Spleen (tissue), 7 donors: ENCODE measurements around the gene TRPV2.

ENCODE experiments used
- POLR2A ChIP-seq, 3 donors: fragments of 450-650 bp; IDR thresholded peaks; one replicate each; pipeline ENCODE4 v1.5.1; 2017; ENCODE audit warnings: antibody characterized with exemption in 3 of 3, mild to moderate bottlenecking in 1 of 3
- TF ChIP-seq, protein P1 (sequence below), 11 experiments: fragments of 200-600 bp in 7 of 11; fragments of 450-650 bp in 4 of 11; sonication (generic) in 4 of 11; IDR thresholded peaks in 8 of 11; conservative IDR thresholded peaks in 3 of 11; 1 replicate in 7 of 11; 2 replicates in 4 of 11; pipeline versions ENCODE4 v1.4.0 to v1.8.0; 2016 to 2021; ENCODE audit warnings: antibody characterized with exemption in 11 of 11, inconsistent platforms in 4 of 11, mild to moderate bottlenecking in 1 of 11
- donor health status: DM: no; HTN: no; CAD: no; lungs with moderate emphysema.
- donor health status: DM: no; HTN: no; CAD: no.
- donor health status: DM: no; HTN: no; CAD: no.

DNA sequence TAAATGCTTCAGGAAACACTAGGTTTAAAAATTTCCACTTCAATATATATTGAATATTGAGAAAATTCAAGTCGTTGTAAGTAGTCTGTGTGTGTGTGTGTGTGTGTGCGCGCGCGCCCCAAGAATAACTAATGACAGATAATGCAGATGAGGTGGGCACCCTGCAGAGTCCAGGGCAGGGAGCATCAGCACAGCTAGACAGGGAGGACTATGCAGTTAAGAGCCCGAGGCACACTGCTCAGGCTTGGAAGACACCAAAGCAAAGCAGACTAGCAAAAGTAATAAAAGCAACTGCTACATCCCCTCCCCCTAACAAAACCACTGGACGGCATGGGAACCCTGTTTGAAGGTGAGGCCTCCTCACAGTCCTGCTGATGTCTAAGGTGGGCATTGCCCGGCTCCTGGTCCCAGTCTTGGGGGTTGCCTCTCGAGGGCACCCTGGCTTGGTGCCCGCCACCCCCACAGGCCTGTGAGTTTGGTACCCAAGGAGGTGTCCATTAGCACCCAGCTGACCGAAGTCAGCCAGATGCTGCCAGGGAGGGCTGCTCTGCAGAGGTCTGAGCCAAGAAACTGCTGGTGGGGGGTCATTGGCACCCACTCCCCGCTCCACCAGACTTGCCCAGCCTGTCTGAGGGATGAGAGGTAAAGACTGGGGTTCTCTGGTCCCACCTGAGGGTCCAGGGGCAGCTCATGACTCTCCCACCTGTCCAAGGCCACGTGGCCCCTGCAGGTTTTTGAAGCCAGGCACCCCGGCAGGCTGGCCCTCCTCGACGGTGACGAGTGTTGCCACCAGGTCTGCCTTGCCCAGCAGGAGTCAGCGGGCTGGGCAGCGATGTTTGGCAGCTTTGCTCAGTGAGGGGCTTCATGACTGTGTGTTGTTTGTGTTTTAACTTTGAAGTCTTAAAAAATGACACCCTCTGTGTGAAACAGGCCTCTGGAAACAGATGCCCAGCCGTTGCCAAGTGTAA lies 58.0 kb downstream of the TRPV2 start:
- TF ChIP-seq, protein P1, sequence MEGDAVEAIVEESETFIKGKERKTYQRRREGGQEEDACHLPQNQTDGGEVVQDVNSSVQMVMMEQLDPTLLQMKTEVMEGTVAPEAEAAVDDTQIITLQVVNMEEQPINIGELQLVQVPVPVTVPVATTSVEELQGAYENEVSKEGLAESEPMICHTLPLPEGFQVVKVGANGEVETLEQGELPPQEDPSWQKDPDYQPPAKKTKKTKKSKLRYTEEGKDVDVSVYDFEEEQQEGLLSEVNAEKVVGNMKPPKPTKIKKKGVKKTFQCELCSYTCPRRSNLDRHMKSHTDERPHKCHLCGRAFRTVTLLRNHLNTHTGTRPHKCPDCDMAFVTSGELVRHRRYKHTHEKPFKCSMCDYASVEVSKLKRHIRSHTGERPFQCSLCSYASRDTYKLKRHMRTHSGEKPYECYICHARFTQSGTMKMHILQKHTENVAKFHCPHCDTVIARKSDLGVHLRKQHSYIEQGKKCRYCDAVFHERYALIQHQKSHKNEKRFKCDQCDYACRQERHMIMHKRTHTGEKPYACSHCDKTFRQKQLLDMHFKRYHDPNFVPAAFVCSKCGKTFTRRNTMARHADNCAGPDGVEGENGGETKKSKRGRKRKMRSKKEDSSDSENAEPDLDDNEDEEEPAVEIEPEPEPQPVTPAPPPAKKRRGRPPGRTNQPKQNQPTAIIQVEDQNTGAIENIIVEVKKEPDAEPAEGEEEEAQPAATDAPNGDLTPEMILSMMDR (IDR thresholded peaks at IDR 0.05 in 8 of 11, conservative IDR thresholded peaks at IDR 0.05 in 3 of 11) = no peak
- no peak for TF ChIP-seq POLR2A (IDR thresholded peaks at IDR 0.05)
